Activated CD4-positive, CD25-positive, alpha-beta regulatory T cell treated with anti-CD3 and anti-CD28 coated beads, Interleukin-2, amount 50 U/mL, for 16 hours (primary cell): ENCODE data around the gene CEND1.

Source experiments
- DNase-seq: peaks from one replicate; pipeline ENCODE4 v3.0.0-alpha.2; 2020; ENCODE audit warnings: low read depth, low spot score

The CEND1 gene

GRCh38 chr11:795634-796564 is 6.0 kb upstream of the CEND1 start:
- peak; percentile 60 for DNase-seq

GRCh38 chr11:794766-795633 is 5.1 kb upstream of the CEND1 start:
- no peak for DNase-seq

- DNase-seq: no peak
Measured at GRCh38 chr11:794013-794765, 4.3 kb upstream of the CEND1 start.

- no peak for DNase-seq
Measured at GRCh38 chr11:793556-793955, 3.7 kb upstream of the CEND1 start.

- no peak for DNase-seq
Measured at GRCh38 chr11:792873-793272, 3.0 kb upstream of the CEND1 start.

- DNase-seq: no peak
Measured at GRCh38 chr11:792535-792821, 2.6 kb upstream of the CEND1 start.

GRCh38 chr11:791658-792534 is 2.0 kb upstream of the CEND1 start:
- DNase-seq: no peak

GRCh38 chr11:790721-791564 is 1.1 kb upstream of the CEND1 start:
- DNase-seq: no peak

- DNase-seq: no peak
Measured at GRCh38 chr11:788953-789940, 643 bp downstream of the CEND1 start.

GRCh38 chr11:788009-788640 is 1.8 kb downstream of the CEND1 start:
- DNase-seq: no peak

GRCh38 chr11:787084-787675 is 2.7 kb downstream of the CEND1 start:
- DNase-seq: no peak

- no peak for DNase-seq
Measured at GRCh38 chr11:786235-787083, 3.4 kb downstream of the CEND1 start.

- no peak for DNase-seq
Measured at GRCh38 chr11:783581-784015, 6.3 kb downstream of the CEND1 start.

GRCh38 chr11:782264-783174 is 7.4 kb downstream of the CEND1 start:
- DNase-seq: no peak

GRCh38 chr11:779955-780532 is 9.8 kb downstream of the CEND1 start:
- no peak for DNase-seq
